CD14-positive monocyte (primary cell): ENCODE data around the gene LRCH1. TPM values are rescaled to one million over a fixed set of nuclear protein-coding genes. Genes with fewer than 3 reads are reported as not detected.

ENCODE experiments used
- DNase-seq, 3 donors: peaks; one replicate each; pipeline ENCODE4 v3.0.0-alpha.2; 2011 to 2022
- H2AFZ ChIP-seq: 2 replicates; pipeline ENCODE4 v1.6.0; 2012; ENCODE audit warnings: mild to moderate bottlenecking, low read depth, low read length, inconsistent platforms; ENCODE audit not compliant: insufficient read depth, poor library complexity, severe bottlenecking
- H3K27ac ChIP-seq, 2 donors: 1 replicate in 1 of 2; 2 replicates in 1 of 2; pipeline ENCODE4 v1.5.1; 2012 to 2013; ENCODE audit warnings: low read length in 2 of 2, control low read depth in 1 of 2, inconsistent platforms in 1 of 2, low read depth in 1 of 2, mild to moderate bottlenecking in 1 of 2
- H3K27me3 ChIP-seq, 2 donors: one replicate each; pipeline versions ENCODE4 v1.6.0 to v1.6.1; 2011 to 2013; ENCODE audit warnings: low read length in 2 of 2; ENCODE audit not compliant: control insufficient read depth in 2 of 2, insufficient read depth in 2 of 2
- H3K36me3 ChIP-seq, 2 donors: replicated peaks in 1 of 2; 1 replicate in 1 of 2; 2 replicates in 1 of 2; pipeline versions ENCODE4 v1.5.1 to v1.6.1; 2012 to 2013; ENCODE audit warnings: low read length in 2 of 2, control low read depth in 1 of 2, inconsistent platforms in 1 of 2, mild to moderate bottlenecking in 1 of 2; ENCODE audit not compliant: insufficient read depth in 2 of 2, control insufficient read depth in 1 of 2
- H3K4me1 ChIP-seq, 2 donors: 1 replicate in 1 of 2; 2 replicates in 1 of 2; pipeline versions ENCODE4 v1.5.1 to v1.6.1; 2012 to 2013; ENCODE audit warnings: low read length in 2 of 2, control low read depth in 1 of 2, inconsistent platforms in 1 of 2, mild to moderate bottlenecking in 1 of 2, moderate library complexity in 1 of 2; ENCODE audit not compliant: insufficient read depth in 2 of 2, control insufficient read depth in 1 of 2
- H3K4me2 ChIP-seq: replicated peaks from 2 replicates; pipeline ENCODE3; 2012; ENCODE audit warnings: low read length, moderate library complexity, mild to moderate bottlenecking; ENCODE audit not compliant: poor library complexity, severe bottlenecking; ENCODE audit errors: extremely low read depth
- H3K4me3 ChIP-seq, 3 experiments: fragments of 200-600 bp in 1 of 3; sonication (generic) in 1 of 3; replicated peaks in 1 of 3; 1 replicate in 2 of 3; 2 replicates in 1 of 3; pipeline ENCODE4 v1.5.1; 2011 to 2013; ENCODE audit warnings: low read length in 3 of 3, mild to moderate bottlenecking in 3 of 3, control low read depth in 2 of 3, low read depth in 2 of 3, inconsistent platforms in 1 of 3, moderate library complexity in 1 of 3
- H3K79me2 ChIP-seq: 2 replicates; pipeline ENCODE4 v1.6.0; 2012; ENCODE audit warnings: mild to moderate bottlenecking, control low read depth, inconsistent platforms, low read length, moderate library complexity; ENCODE audit not compliant: insufficient read depth
- H3K9ac ChIP-seq: 2 replicates; pipeline ENCODE4 v1.6.0; 2017; ENCODE audit warnings: low read length, mild to moderate bottlenecking; ENCODE audit not compliant: insufficient read depth, poor library complexity, severe bottlenecking
- H3K9me3 ChIP-seq, 2 donors: replicated peaks in 1 of 2; 1 replicate in 1 of 2; 2 replicates in 1 of 2; pipeline versions ENCODE4 v1.5.1 to v1.6.1; 2012 to 2013; ENCODE audit warnings: low read length in 2 of 2, control low read depth in 1 of 2; ENCODE audit not compliant: control insufficient read depth in 1 of 2, insufficient read depth in 1 of 2
- H4K20me1 ChIP-seq: 2 replicates; pipeline ENCODE4 v1.6.0; 2012; ENCODE audit warnings: mild to moderate bottlenecking, low read length, control low read depth, moderate library complexity; ENCODE audit not compliant: insufficient read depth
- H3K27ac Mint-ChIP-seq, 7 donors: one replicate each; pipeline ENCODE4 v1.8.0; 2020; ENCODE audit warnings: mild to moderate bottlenecking in 7 of 7, mixed read lengths in 7 of 7, moderate library complexity in 6 of 7, inconsistent platforms in 2 of 7
- H3K27me3 Mint-ChIP-seq, 3 donors: one replicate each; pipeline ENCODE4 v1.8.0; 2021 to 2022; ENCODE audit warnings: low read depth in 3 of 3, mild to moderate bottlenecking in 3 of 3, mixed read lengths in 3 of 3, moderate library complexity in 3 of 3, inconsistent platforms in 1 of 3
- H3K36me3 Mint-ChIP-seq, 2 donors: one replicate each; pipeline ENCODE4 v1.8.0; 2020; ENCODE audit warnings: mixed read lengths in 2 of 2, inconsistent platforms in 1 of 2, mild to moderate bottlenecking in 1 of 2
- H3K4me1 Mint-ChIP-seq: one replicate; pipeline ENCODE4 v1.8.0; 2020; ENCODE audit warnings: mild to moderate bottlenecking, mixed read lengths
- H3K4me3 Mint-ChIP-seq, 2 donors: one replicate each; pipeline ENCODE4 v1.8.0; 2020; ENCODE audit warnings: mild to moderate bottlenecking in 2 of 2, mixed read lengths in 2 of 2, moderate library complexity in 1 of 2
- H3K9me3 Mint-ChIP-seq, 7 donors: one replicate each; pipeline ENCODE4 v1.8.0; 2020 to 2022; ENCODE audit warnings: mixed read lengths in 7 of 7, mild to moderate bottlenecking in 6 of 7, moderate library complexity in 6 of 7, inconsistent platforms in 2 of 7
- CTCF ChIP-seq: fragments of 200-600 bp; IDR thresholded peaks from one replicate; pipeline ENCODE4 v1.8.0; 2022; ENCODE audit warnings: antibody characterized with exemption, mild to moderate bottlenecking
- whole genome bisulfite sequencing: methylation state at CpG from one replicate; pipeline ENCODE4 v1.1.5; 2013; ENCODE audit warnings: missing lambda C conversion rate; ENCODE audit not compliant: insufficient coverage; 5-methylcytosine and 5-hydroxymethylcytosine counted together
- intact Hi-C, 2 donors: fragments of 100-400 bp; cut with micrococcal nuclease; formaldehyde crosslinking; loops; one replicate each; pipeline versions ENCODE4 v1.15.0 to v1.15.1; 2023
- polyA plus RNA-seq, 3 donors: library from polyadenylated mRNA; depleted of rRNA in 1 of 3; unstranded in 2 of 3; stranded (reverse) in 1 of 3; fragments of 300-500 nt in 2 of 3; fragments of >200 nt in 1 of 3; fragmentation: Illumina TruSeq in 2 of 3; gene quantifications; 1 replicate in 2 of 3; 2 replicates in 1 of 3; pipeline ENCODE4 v1.2.3, GENCODE V29; 2012 to 2021

Gene LRCH1
- polyA plus RNA-seq, 3 donors, result 0.88 to 7.1 (median 2.1) TPM

GRCh38 chr13:46536341-46536740 lies 16.6 kb upstream of the LRCH1 start:
- Histone ChIP-seq H2AFZ (no peak overlapping the region), H4K20me1 (no peaks in the 10 kb centered on the region), H3K4me2 (no peak overlapping the region), H3K4me1 (peaks cover 6 to 12% of the 10 kb centered on the region in 2 donors), H3K79me2 (no peaks in the 10 kb centered on the region), H3K4me3 (no peak overlapping the region), H3K36me3 (no peaks in the 10 kb centered on the region), H3K9ac (no peak overlapping the region), H3K27me3 (no peaks in the 10 kb centered on the region), H3K27ac (no peak overlapping the region), H3K9me3 (no peaks in the 10 kb centered on the region)
- intact Hi-C loops, result no loop called here
- H3K27ac Mint-ChIP-seq, result peak overlapping the region in 1 of 7 donors; percentile 65
- DNase-seq, result no peak
- TF ChIP-seq CTCF, result no peak
- WGBS, result no CpG with 5 or more reads among the region's 2 CpGs
- H3K36me3 Mint-ChIP-seq, result no peaks in the 10 kb centered on the region
- H3K4me3 Mint-ChIP-seq, result no peak overlapping the region
- H3K27me3 Mint-ChIP-seq, result peaks cover 0 to 12% (median 5%) of the 10 kb centered on the region in 3 donors
- H3K4me1 Mint-ChIP-seq, result peaks cover 22% of the 10 kb centered on the region
- H3K9me3 Mint-ChIP-seq, result no peaks in the 10 kb centered on the region

GRCh38 chr13:46539231-46539630 lies 13.7 kb upstream of the LRCH1 start:
- no peak overlapping the region for H3K4me2 ChIP-seq
- H3K4me1 Mint-ChIP-seq, result peaks cover 18% of the 10 kb centered on the region
- no peak for DNase-seq
- H3K27ac Mint-ChIP-seq, result no peak overlapping the region
- H4K20me1 ChIP-seq, result no peaks in the 10 kb centered on the region
- H3K4me1 ChIP-seq, result peaks cover 6 to 12% of the 10 kb centered on the region in 2 donors
- intact Hi-C loops, result no loop called here
- H3K9ac ChIP-seq, result no peak overlapping the region
- TF ChIP-seq CTCF, result no peak
- H3K9me3 Mint-ChIP-seq, result peaks cover 0 to 2% (median 0%) of the 10 kb centered on the region in 7 donors
- H3K27me3 ChIP-seq, result no peaks in the 10 kb centered on the region
- H3K27me3 Mint-ChIP-seq, result peaks cover 0 to 6% (median 5%) of the 10 kb centered on the region in 3 donors
- no peak overlapping the region for H3K4me3 ChIP-seq
- H3K9me3 ChIP-seq, result no peaks in the 10 kb centered on the region
- no peak overlapping the region for H3K27ac ChIP-seq
- WGBS, result no CpG with 5 or more reads among the region's 3 CpGs
- no peaks in the 10 kb centered on the region for H3K36me3 ChIP-seq
- no peaks in the 10 kb centered on the region for H3K36me3 Mint-ChIP-seq
- no peaks in the 10 kb centered on the region for H3K79me2 ChIP-seq
- H3K4me3 Mint-ChIP-seq, result no peak overlapping the region
- H2AFZ ChIP-seq, result no peak overlapping the region
